HepG2 (cell line): ENCODE measurements around the gene TTYH1.

ENCODE experiments used
- ADNP ChIP-seq: sonication (generic); formaldehyde crosslinking; IDR thresholded peaks from 2 replicates; pipeline ENCODE4 v1.4.0; 2020; ENCODE audit warnings: missing genetic modification reagents
- CHD2 ChIP-seq: IDR thresholded peaks from 2 replicates; pipeline ENCODE4 v1.6.1; 2011; ENCODE audit warnings: low read depth, low read length, improper control_type of control experiment
- ESRRA ChIP-seq: sonication (generic); formaldehyde crosslinking; IDR thresholded peaks from 2 replicates; pipeline ENCODE4 v1.5.1; 2020; ENCODE audit warnings: mild to moderate bottlenecking, low read depth, missing genetic modification reagents
- RNF2 ChIP-seq: fragments of 450-650 bp; conservative IDR thresholded peaks from 2 replicates; pipeline ENCODE4 v1.6.1; 2016; ENCODE audit warnings: low read depth
- ZEB1 ChIP-seq: IDR thresholded peaks from 2 replicates; pipeline ENCODE4 v1.6.1; 2012; ENCODE audit warnings: mild to moderate bottlenecking, low read depth, inconsistent platforms; ENCODE audit not compliant: insufficient replicate concordance
- ZNF160 ChIP-seq: sonication (generic); formaldehyde crosslinking; IDR thresholded peaks from 2 replicates; pipeline ENCODE4 v1.8.0; 2022; ENCODE audit warnings: mild to moderate bottlenecking, inconsistent platforms, missing genetic modification reagents
- ZNF296 ChIP-seq: sonication (generic); formaldehyde crosslinking; conservative IDR thresholded peaks from 2 replicates; pipeline ENCODE4 v1.5.0; 2020; ENCODE audit warnings: mild to moderate bottlenecking, missing genetic modification reagents
- ZNF329 ChIP-seq: sonication (generic); formaldehyde crosslinking; IDR thresholded peaks from 2 replicates; pipeline ENCODE4 v1.9.0; 2021; ENCODE audit warnings: low read depth, mild to moderate bottlenecking, missing genetic modification reagents
- TF ChIP-seq, protein P1 (sequence below): sonication (generic); formaldehyde crosslinking; IDR thresholded peaks from 2 replicates; pipeline ENCODE4 v1.4.0; 2020; ENCODE audit warnings: missing genetic modification reagents, borderline replicate concordance
- TF ChIP-seq, protein P2 (sequence below): sonication (generic); formaldehyde crosslinking; IDR thresholded peaks from 2 replicates; pipeline ENCODE4 v1.4.0; 2020; ENCODE audit warnings: mild to moderate bottlenecking, missing genetic modification reagents
- TF ChIP-seq, protein P3 (sequence below): IDR thresholded peaks from 2 replicates; pipeline ENCODE4 v1.6.1; 2016; ENCODE audit warnings: low read depth

DNA sequence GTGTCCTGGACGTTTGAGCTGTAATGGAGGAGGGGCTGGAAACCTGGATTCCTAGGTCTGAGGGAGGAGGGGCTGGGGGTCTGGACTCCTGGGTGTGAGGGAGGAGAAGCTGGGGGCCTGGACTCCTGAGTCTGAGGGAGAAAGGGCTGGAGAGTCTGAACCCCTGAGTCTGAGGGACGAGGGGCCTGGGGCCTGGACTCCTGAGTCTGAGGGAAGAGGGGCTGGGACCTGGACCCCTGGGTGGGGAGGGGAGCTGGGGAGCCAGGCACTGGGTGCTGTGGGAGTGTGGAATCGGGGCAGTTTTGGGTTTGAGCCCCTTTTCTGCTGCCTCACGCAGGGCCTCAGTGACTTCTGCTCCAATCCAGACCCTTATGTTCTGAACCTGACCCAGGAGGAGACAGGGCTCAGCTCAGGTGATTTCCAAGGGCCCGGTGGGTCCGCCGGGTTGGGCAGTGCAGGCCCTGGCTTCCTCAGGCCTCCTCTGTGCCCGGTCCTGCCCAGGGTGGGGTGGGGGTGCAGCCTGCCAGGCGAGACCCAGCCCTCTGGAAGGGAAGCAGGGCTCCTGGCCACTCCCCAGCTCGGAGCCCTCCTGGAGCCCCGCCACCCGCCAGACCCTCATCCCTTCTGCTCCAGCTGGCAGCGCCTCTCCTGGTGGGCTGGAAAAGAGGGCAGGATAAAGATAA is 14.4 kb downstream of the TTYH1 start:
- TF ChIP-seq ZNF296 (no peak), ZEB1 (no peak), RNF2 (no peak), CHD2 (no peak), ZNF160 (CRISPR knock-in tag) (no peak), ADNP (no peak), ESRRA (no peak), ZNF329 (no peak)
- TF ChIP-seq, protein P1, sequence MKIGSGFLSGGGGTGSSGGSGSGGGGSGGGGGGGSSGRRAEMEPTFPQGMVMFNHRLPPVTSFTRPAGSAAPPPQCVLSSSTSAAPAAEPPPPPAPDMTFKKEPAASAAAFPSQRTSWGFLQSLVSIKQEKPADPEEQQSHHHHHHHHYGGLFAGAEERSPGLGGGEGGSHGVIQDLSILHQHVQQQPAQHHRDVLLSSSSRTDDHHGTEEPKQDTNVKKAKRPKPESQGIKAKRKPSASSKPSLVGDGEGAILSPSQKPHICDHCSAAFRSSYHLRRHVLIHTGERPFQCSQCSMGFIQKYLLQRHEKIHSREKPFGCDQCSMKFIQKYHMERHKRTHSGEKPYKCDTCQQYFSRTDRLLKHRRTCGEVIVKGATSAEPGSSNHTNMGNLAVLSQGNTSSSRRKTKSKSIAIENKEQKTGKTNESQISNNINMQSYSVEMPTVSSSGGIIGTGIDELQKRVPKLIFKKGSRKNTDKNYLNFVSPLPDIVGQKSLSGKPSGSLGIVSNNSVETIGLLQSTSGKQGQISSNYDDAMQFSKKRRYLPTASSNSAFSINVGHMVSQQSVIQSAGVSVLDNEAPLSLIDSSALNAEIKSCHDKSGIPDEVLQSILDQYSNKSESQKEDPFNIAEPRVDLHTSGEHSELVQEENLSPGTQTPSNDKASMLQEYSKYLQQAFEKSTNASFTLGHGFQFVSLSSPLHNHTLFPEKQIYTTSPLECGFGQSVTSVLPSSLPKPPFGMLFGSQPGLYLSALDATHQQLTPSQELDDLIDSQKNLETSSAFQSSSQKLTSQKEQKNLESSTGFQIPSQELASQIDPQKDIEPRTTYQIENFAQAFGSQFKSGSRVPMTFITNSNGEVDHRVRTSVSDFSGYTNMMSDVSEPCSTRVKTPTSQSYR (CRISPR knock-in tag): no peak
- TF ChIP-seq, protein P2, sequence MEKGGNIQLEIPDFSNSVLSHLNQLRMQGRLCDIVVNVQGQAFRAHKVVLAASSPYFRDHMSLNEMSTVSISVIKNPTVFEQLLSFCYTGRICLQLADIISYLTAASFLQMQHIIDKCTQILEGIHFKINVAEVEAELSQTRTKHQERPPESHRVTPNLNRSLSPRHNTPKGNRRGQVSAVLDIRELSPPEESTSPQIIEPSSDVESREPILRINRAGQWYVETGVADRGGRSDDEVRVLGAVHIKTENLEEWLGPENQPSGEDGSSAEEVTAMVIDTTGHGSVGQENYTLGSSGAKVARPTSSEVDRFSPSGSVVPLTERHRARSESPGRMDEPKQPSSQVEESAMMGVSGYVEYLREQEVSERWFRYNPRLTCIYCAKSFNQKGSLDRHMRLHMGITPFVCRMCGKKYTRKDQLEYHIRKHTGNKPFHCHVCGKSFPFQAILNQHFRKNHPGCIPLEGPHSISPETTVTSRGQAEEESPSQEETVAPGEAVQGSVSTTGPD (CRISPR knock-in tag): no peak
- TF ChIP-seq, protein P3, sequence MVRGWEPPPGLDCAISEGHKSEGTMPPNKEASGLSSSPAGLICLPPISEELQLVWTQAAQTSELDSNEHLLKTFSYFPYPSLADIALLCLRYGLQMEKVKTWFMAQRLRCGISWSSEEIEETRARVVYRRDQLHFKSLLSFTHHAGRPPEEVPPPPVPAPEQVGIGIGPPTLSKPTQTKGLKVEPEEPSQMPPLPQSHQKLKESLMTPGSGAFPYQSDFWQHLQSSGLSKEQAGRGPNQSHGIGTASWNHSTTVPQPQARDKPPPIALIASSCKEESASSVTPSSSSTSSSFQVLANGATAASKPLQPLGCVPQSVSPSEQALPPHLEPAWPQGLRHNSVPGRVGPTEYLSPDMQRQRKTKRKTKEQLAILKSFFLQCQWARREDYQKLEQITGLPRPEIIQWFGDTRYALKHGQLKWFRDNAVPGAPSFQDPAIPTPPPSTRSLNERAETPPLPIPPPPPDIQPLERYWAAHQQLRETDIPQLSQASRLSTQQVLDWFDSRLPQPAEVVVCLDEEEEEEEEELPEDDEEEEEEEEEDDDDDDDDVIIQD: no peak
